ENCODE data around the gene TMEM114. TPM values are rescaled to one million over a fixed set of nuclear protein-coding genes. Genes with fewer than 3 reads are reported as not detected.

TMEM114 gene
- polyA plus RNA-seq, 1 experiment, result not detected

GRCh38 chr16:8528471-8528870 is 61.8 kb downstream of the TMEM114 start:
- CTCF ChIA-PET, result no interaction called here
- no peak overlapping the region for H3K4me3 ChIP-seq (ENCODE audit: low read depth, low read length)
- TF ChIP-seq CTCF (IDR thresholded peaks at IDR 0.05; ENCODE audit: low read depth, low read length), result no peak
- no peak overlapping the region for H3K27ac ChIP-seq (ENCODE audit: low read depth, low read length)
- POLR2A ChIA-PET, result no interaction called here
- no peaks in the 10 kb centered on the region for H3K9me3 ChIP-seq (ENCODE audit: control insufficient read depth, insufficient read depth, low read length)
- H3K27me3 ChIP-seq (ENCODE audit: control insufficient read depth, insufficient read depth, low read length), result no peaks in the 10 kb centered on the region
- DNase-seq (ENCODE audit: low read depth, low spot score), result no peak

- POLR2A ChIA-PET, result no interaction called here
- no peaks in the 10 kb centered on the region for H3K9me3 ChIP-seq (ENCODE audit: control insufficient read depth, insufficient read depth, low read length)
- no peaks in the 10 kb centered on the region for H3K27me3 ChIP-seq (ENCODE audit: control insufficient read depth, insufficient read depth, low read length)
- DNase-seq (ENCODE audit: low read depth, low spot score), result no peak
- no peak overlapping the region for H3K27ac ChIP-seq (ENCODE audit: low read depth, low read length)
- no peak for TF ChIP-seq CTCF (IDR thresholded peaks at IDR 0.05; ENCODE audit: low read depth, low read length)
- CTCF ChIA-PET, result no interaction called here
- H3K4me3 ChIP-seq (ENCODE audit: low read depth, low read length), result no peak overlapping the region
These were observed 66.4 kb downstream of the TMEM114 start for GRCh38 chr16:8523932-8524331.

DNA sequence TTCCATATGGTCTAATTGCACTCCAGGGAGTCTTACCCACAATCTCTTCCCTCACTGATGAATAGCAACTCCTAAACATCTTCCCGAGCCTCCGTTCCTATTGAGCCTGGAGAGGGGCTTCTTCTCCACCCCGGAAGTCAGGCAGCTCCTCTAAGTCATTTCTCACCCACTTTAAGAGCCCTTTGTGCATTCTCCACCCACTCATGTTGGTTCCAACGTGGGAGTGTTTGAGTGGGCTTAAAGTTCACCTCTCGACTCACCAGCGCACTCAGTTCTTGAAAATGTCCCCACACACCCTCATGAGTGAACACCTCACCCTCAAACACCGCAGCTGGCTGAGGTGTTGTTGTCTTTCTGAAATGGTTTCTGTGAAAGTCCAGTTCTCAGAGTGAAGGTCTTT is 67.6 kb downstream of the TMEM114 start:
- no peak overlapping the region for H3K4me3 ChIP-seq (ENCODE audit: low read depth, low read length)
- ChIA-PET POLR2A (no interaction called here), CTCF (no interaction called here)
- H3K9me3 ChIP-seq (ENCODE audit: control insufficient read depth, insufficient read depth, low read length), result no peaks in the 10 kb centered on the region
- no peak overlapping the region for H3K27ac ChIP-seq (ENCODE audit: low read depth, low read length)
- TF ChIP-seq CTCF (IDR thresholded peaks at IDR 0.05; ENCODE audit: low read depth, low read length), result no peak
- DNase-seq (ENCODE audit: low read depth, low spot score), result no peak
- H3K27me3 ChIP-seq (ENCODE audit: control insufficient read depth, insufficient read depth, low read length), result no peaks in the 10 kb centered on the region

DNA sequence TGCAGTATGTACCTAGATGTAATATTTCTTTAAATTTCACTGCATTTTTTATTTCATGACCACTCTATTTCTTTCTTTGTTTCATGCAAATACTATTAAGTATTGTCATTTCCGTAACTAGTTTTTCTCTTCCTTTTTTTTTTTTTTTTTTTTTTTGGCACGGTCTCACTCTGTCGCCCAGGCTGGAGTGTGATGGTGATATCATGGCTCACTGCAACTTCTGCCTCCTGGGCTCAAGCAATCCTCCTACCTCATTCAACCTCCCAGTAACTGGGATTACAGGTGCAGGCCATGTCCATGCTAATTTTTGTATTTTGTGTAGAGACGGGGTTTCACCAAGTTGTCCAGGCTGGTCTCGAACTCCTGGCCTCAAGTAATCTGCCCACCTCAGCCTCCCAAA is 70.7 kb downstream of the TMEM114 start:
- no peak for DNase-seq (ENCODE audit: low read depth, low spot score)
- Histone ChIP-seq H3K27ac (ENCODE audit: low read depth, low read length) (no peak overlapping the region), H3K27me3 (ENCODE audit: control insufficient read depth, insufficient read depth, low read length) (no peaks in the 10 kb centered on the region), H3K4me3 (ENCODE audit: low read depth, low read length) (no peak overlapping the region), H3K9me3 (ENCODE audit: control insufficient read depth, insufficient read depth, low read length) (peaks cover 4% of the 10 kb centered on the region; the same call in 1 of the 2 replicates)
- ChIA-PET POLR2A (no interaction called here), CTCF (no interaction called here)
- no peak for TF ChIP-seq CTCF (IDR thresholded peaks at IDR 0.05; ENCODE audit: low read depth, low read length)

Other genes starting within 250 kb of the TMEM114 start
- 39.7 and 46.3 TPM in 2 replicates for gene METTL22, start 31.2 kb upstream of the TMEM114 start, polyA plus RNA-seq (2011; rRNA removed)
- gene ABAT, start 84.1 kb upstream of the TMEM114 start, polyA plus RNA-seq (2011; rRNA removed), result 6.6 and 7.2 TPM in 2 replicates
- gene TMEM186, start 207.1 kb upstream of the TMEM114 start, polyA plus RNA-seq (2011; rRNA removed), result 7.2 and 7.7 TPM in 2 replicates
- gene PMM2, start 207.3 kb upstream of the TMEM114 start, polyA plus RNA-seq (2011; rRNA removed), result 37.0 TPM in 2 replicates

All from AG04450 (cell line).